Fibroblast of lung (primary cell): Measurements from ENCODE around the gene FTO. TPM values are rescaled to one million over a fixed set of nuclear protein-coding genes. Genes with fewer than 3 reads are reported as not detected.

ENCODE experiments used
- DNase-seq, 2 donors: peaks; one replicate each; pipeline versions ENCODE4 v3.0.0 to v3.0.0-alpha.2; 2010; ENCODE audit warnings: low read depth in 2 of 2
- H2AFZ ChIP-seq: 2 replicates; pipeline ENCODE4 v1.5.1; 2012; ENCODE audit warnings: low read length, control low read depth, inconsistent platforms
- H3K27ac ChIP-seq: 2 replicates; pipeline ENCODE4 v1.5.1; 2011; ENCODE audit warnings: low read length, control low read depth; ENCODE audit not compliant: insufficient read depth
- H3K27me3 ChIP-seq: 2 replicates; pipeline ENCODE4 v1.5.1; 2011; ENCODE audit warnings: mild to moderate bottlenecking, low read length; ENCODE audit not compliant: control insufficient read depth, insufficient read depth
- H3K36me3 ChIP-seq: 2 replicates; pipeline ENCODE4 v1.5.1; 2011; ENCODE audit warnings: low read length; ENCODE audit not compliant: control insufficient read depth, insufficient read depth
- H3K4me1 ChIP-seq: 2 replicates; pipeline ENCODE4 v1.5.1; 2011; ENCODE audit warnings: low read length; ENCODE audit not compliant: control insufficient read depth, insufficient read depth; ENCODE audit errors: extremely low read depth
- H3K4me2 ChIP-seq: 2 replicates; pipeline ENCODE4 v1.5.1; 2011; ENCODE audit warnings: low read length, control low read depth; ENCODE audit not compliant: insufficient read depth; ENCODE audit errors: extremely low read depth
- H3K4me3 ChIP-seq, 4 experiments: fragments of 200-600 bp in 1 of 4; sonication (generic) in 1 of 4; replicated peaks in 1 of 4; 2 replicates each; pipeline ENCODE4 v1.5.1; 2011 to 2016; ENCODE audit warnings: low read length in 4 of 4, low read depth in 3 of 4, mild to moderate bottlenecking in 3 of 4, control low read depth in 2 of 4, inconsistent platforms in 1 of 4, mixed read lengths in 1 of 4; ENCODE audit not compliant: insufficient read depth in 1 of 4; ENCODE audit errors: control extremely low read depth in 1 of 4
- H3K79me2 ChIP-seq: 2 replicates; pipeline ENCODE4 v1.5.1; 2012; ENCODE audit warnings: mild to moderate bottlenecking, low read length, inconsistent platforms; ENCODE audit not compliant: control insufficient read depth, insufficient read depth
- H3K9ac ChIP-seq: 2 replicates; pipeline ENCODE4 v1.5.1; 2011; ENCODE audit warnings: mild to moderate bottlenecking, low read length, control low read depth; ENCODE audit not compliant: insufficient read depth
- H3K9me3 ChIP-seq: 2 replicates; pipeline ENCODE4 v1.5.1; 2012; ENCODE audit warnings: low read depth, low read length; ENCODE audit not compliant: control insufficient read depth, insufficient read depth
- H4K20me1 ChIP-seq: 2 replicates; pipeline ENCODE4 v1.5.1; 2011; ENCODE audit warnings: low read length; ENCODE audit not compliant: control insufficient read depth, insufficient read depth; ENCODE audit errors: extremely low read depth
- CTCF ChIP-seq, 2 donors: IDR thresholded peaks in 1 of 2; conservative IDR thresholded peaks in 1 of 2; 1 replicate in 1 of 2; 2 replicates in 1 of 2; pipeline ENCODE4 v1.5.1; 2011 to 2012; ENCODE audit warnings: low read length in 2 of 2, control low read depth in 1 of 2, inconsistent platforms in 1 of 2, low read depth in 1 of 2, mild to moderate bottlenecking in 1 of 2
- EZH2 ChIP-seq: IDR thresholded peaks from 2 replicates; pipeline ENCODE4 v1.5.1; 2012; ENCODE audit warnings: low read length, control low read depth, mild to moderate bottlenecking; ENCODE audit errors: missing control alignments
- polyA plus RNA-seq, 2 donors: library from polyadenylated mRNA; depleted of rRNA in 1 of 2; stranded (reverse) in 1 of 2; unstranded in 1 of 2; fragments of >200 nt; gene quantifications; 2 replicates each; pipeline ENCODE4 v1.2.1, GENCODE V29; 2011 to 2012; ENCODE audit warnings: missing spikeins in 1 of 2
- total RNA-seq: library from RNA; depleted of rRNA; stranded (reverse); fragments of >200 nt; gene quantifications from 2 replicates; pipeline ENCODE4 v1.2.1, GENCODE V29; 2014

The FTO gene
- total and polyA plus RNA-seq, 2 donors (not counting 1 experiment from before 2014, with no cell fraction given) = 61.1 to 97.6 TPM

- DNase-seq = no peak
- no peak overlapping the region for H3K27ac ChIP-seq
- H3K36me3 ChIP-seq = no peaks in the 10 kb centered on the region
- no peak for TF ChIP-seq EZH2
- no peak for TF ChIP-seq CTCF (conservative IDR thresholded peaks at IDR 0.05 in 1 of 2, IDR thresholded peaks at IDR 0.05 in 1 of 2; ENCODE audit: low read depth in 1 of 2, low read length in 2 of 2)
- H3K9me3 ChIP-seq = no peaks in the 10 kb centered on the region
- no peaks in the 10 kb centered on the region for H3K27me3 ChIP-seq
- no peaks in the 10 kb centered on the region for H4K20me1 ChIP-seq
- H3K4me3 ChIP-seq = no peak overlapping the region
- H3K4me1 ChIP-seq = no peaks in the 10 kb centered on the region
- H2AFZ ChIP-seq = no peak overlapping the region
- no peaks in the 10 kb centered on the region for H3K79me2 ChIP-seq
- H3K4me2 ChIP-seq = no peak overlapping the region
- no peak overlapping the region for H3K9ac ChIP-seq
Observed at GRCh38 chr16:54053891-54054820, 350.2 kb downstream of the FTO start.

GRCh38 chr16:54055191-54055590 is 351.2 kb downstream of the FTO start:
- Histone ChIP-seq H3K4me3 (no peak overlapping the region), H3K4me1 (no peaks in the 10 kb centered on the region), H3K79me2 (no peaks in the 10 kb centered on the region), H3K9me3 (no peaks in the 10 kb centered on the region), H3K27me3 (no peaks in the 10 kb centered on the region), H4K20me1 (no peaks in the 10 kb centered on the region), H3K4me2 (no peak overlapping the region), H3K9ac (no peak overlapping the region), H2AFZ (no peak overlapping the region), H3K27ac (no peak overlapping the region), H3K36me3 (no peaks in the 10 kb centered on the region)
- no peak for TF ChIP-seq EZH2
- no peak for TF ChIP-seq CTCF (conservative IDR thresholded peaks at IDR 0.05 in 1 of 2, IDR thresholded peaks at IDR 0.05 in 1 of 2; ENCODE audit: low read depth in 1 of 2, low read length in 2 of 2)
- DNase-seq = no peak

- no peaks in the 10 kb centered on the region for H3K27me3 ChIP-seq
- no peaks in the 10 kb centered on the region for H3K4me1 ChIP-seq
- TF ChIP-seq CTCF (conservative IDR thresholded peaks at IDR 0.05 in 1 of 2, IDR thresholded peaks at IDR 0.05 in 1 of 2; ENCODE audit: low read depth in 1 of 2, low read length in 2 of 2) = no peak
- TF ChIP-seq EZH2 = no peak
- no peak overlapping the region for H3K27ac ChIP-seq
- H3K36me3 ChIP-seq = no peaks in the 10 kb centered on the region
- H3K4me3 ChIP-seq = no peak overlapping the region
- no peak overlapping the region for H3K9ac ChIP-seq
- no peaks in the 10 kb centered on the region for H4K20me1 ChIP-seq
- no peak overlapping the region for H3K4me2 ChIP-seq
- H2AFZ ChIP-seq = no peak overlapping the region
- DNase-seq = peak in 1 of 2 donors; percentile 14
- no peaks in the 10 kb centered on the region for H3K9me3 ChIP-seq
- H3K79me2 ChIP-seq = no peaks in the 10 kb centered on the region
Observed at GRCh38 chr16:54055864-54056263, 351.9 kb downstream of the FTO start.
